Motor neuron (in vitro differentiated cells): ENCODE measurements around the gene CCL27. TPM values are rescaled to one million over a fixed set of nuclear protein-coding genes. Genes with fewer than 3 reads are reported as not detected.

ENCODE experiments used
- ATAC-seq, 8 experiments: fragments of 200-7000 bp; cut with Tn5 transposase; replicated peaks in 6 of 8; 2 replicates each; pipeline ENCODE4 v1.8.0; 2021; ENCODE audit warnings: mild to moderate bottlenecking in 8 of 8, moderate library complexity in 8 of 8
- H3K27ac ChIP-seq, 2 donors: fragments of 250-450 bp; sonication (Bioruptor Pico); 2 replicates each; pipeline ENCODE4 v1.9.0; 2021; ENCODE audit warnings: antibody characterized with exemption in 2 of 2, mild to moderate bottlenecking in 2 of 2, moderate library complexity in 1 of 2
- H3K4me1 ChIP-seq, 2 donors: fragments of 250-450 bp; sonication (Bioruptor Pico); replicated peaks in 1 of 2; 2 replicates each; pipeline ENCODE4 v1.6.1; 2021; ENCODE audit warnings: antibody characterized with exemption in 2 of 2, mild to moderate bottlenecking in 2 of 2, moderate library complexity in 1 of 2
- H3K4me3 ChIP-seq, 5 donors: fragments of 250-450 bp; sonication (Bioruptor Pico); 2 replicates each; pipeline ENCODE4 v1.9.0; 2021; ENCODE audit warnings: antibody characterized with exemption in 5 of 5, mild to moderate bottlenecking in 5 of 5, moderate library complexity in 4 of 5
- WGBS, 10 experiments: fragments of 450-650 bp; shearing (Covaris generic); methylation state at CpG; one replicate each; pipeline ENCODE4 v1.0.0; 2022; 5-methylcytosine and 5-hydroxymethylcytosine counted together
- in situ Hi-C, 9 experiments: fragments of 400-800 bp; cut with MboI; loops; one replicate each; pipeline ENCODE4 v1.15.0; 2021; ENCODE audit warnings: low sequenced_read_pairs in 9 of 9, low pct_unique_long_range_greater_than_20kb in 2 of 9; ENCODE audit not compliant: unreplicated experiment in 9 of 9
- total RNA-seq, 8 experiments: library from RNA; unstranded; fragments of 300-600 nt; gene quantifications; 2 replicates each; pipeline versions ENCODE4 v1.2.3 to v1.2.4, GENCODE V29; 2022

CCL27 gene
- total RNA-seq, 8 experiments from 2014 or later: 1.7 to 2.0 (median 1.8) TPM; not detected in 5

- Histone ChIP-seq H3K4me3 (peak within 1 kb of the TSS; percentile 43 to 81 (median 50)), H3K4me1 (peaks cover 10 to 14% of the 10 kb centered on the region in 2 donors), H3K27ac (peak within 1 kb of the TSS; percentile 17 to 31)
- peak; percentile 89 to 94 (median 91) for ATAC-seq
- in situ Hi-C loops: no loop called here
- WGBS, 10 experiments: 0 to 1% (median 0%) methylated on average over 1 to 14 of the region's 74 CpGs; no CpG with 5 or more reads in 6 of the 10 experiments
Measured at GRCh38 chr9:34637356-34638137, 24.9 kb downstream of the CCL27 start, which contains the start of gene SIGMAR1. Gene SIGMAR1 (minus strand): TSS chr9:34637787. CDS start chr9:34637697, 90 bp downstream.

GRCh38 chr9:34636791-34637355, 25.6 kb downstream of the CCL27 start:
- in situ Hi-C loops: no loop called here
- 0 to 17% (median 3%) methylated on average over 3 to 14 of the region's 23 CpGs; no CpG with 5 or more reads in 5 of the 10 experiments for WGBS, 10 experiments
- peak in 1 of 8 experiments; percentile 25 for ATAC-seq
- H3K4me1 ChIP-seq: peaks cover 10 to 14% of the 10 kb centered on the region in 2 donors
- H3K4me3 ChIP-seq: peak overlapping the region; percentile 43 to 81 (median 50)
- H3K27ac ChIP-seq: no peak overlapping the region

- Histone ChIP-seq H3K4me3 (no peak overlapping the region), H3K4me1 (peaks cover 10 to 14% of the 10 kb centered on the region in 2 donors), H3K27ac (no peak overlapping the region)
- 90 to 100% (median 97%) methylated on average over 1 to 6 of the region's 14 CpGs; no CpG with 5 or more reads in 5 of the 10 experiments for WGBS, 10 experiments
- in situ Hi-C loops: no loop called here
- ATAC-seq: no peak
Measured at GRCh38 chr9:34635556-34635955, 26.9 kb downstream of the CCL27 start.

GRCh38 chr9:34634551-34635248, 27.8 kb downstream of the CCL27 start:
- WGBS, 10 experiments: 20 to 100% (median 61%) methylated on average over 1 to 3 of the region's 3 CpGs; no CpG with 5 or more reads in 2 of the 10 experiments
- no peak for ATAC-seq
- peaks cover 10 to 14% of the 10 kb centered on the region in 2 donors for H3K4me1 ChIP-seq
- no peak overlapping the region for H3K27ac ChIP-seq
- in situ Hi-C loops: no loop called here
- H3K4me3 ChIP-seq: no peak overlapping the region

GRCh38 chr9:34633851-34634550, 28.5 kb downstream of the CCL27 start:
- peak in 6 of 8 experiments; percentile 4 to 21 (median 8) for ATAC-seq
- WGBS, 10 experiments: 0 to 60% (median 13%) methylated on average over 1 to 3 of the region's 3 CpGs; no CpG with 5 or more reads in 3 of the 10 experiments
- H3K27ac ChIP-seq: no peak overlapping the region
- in situ Hi-C loops: no loop called here
- H3K4me1 ChIP-seq: peaks cover 10 to 16% of the 10 kb centered on the region in 2 donors
- no peak overlapping the region for H3K4me3 ChIP-seq

GRCh38 chr9:34633166-34633565, 29.3 kb downstream of the CCL27 start:
- peaks cover 12% of the 10 kb centered on the region in 2 donors for H3K4me1 ChIP-seq
- in situ Hi-C loops: no loop called here
- H3K4me3 ChIP-seq: no peak overlapping the region
- 46 to 88% (median 52%) methylated on average over 1 to 4 of the region's 5 CpGs; no CpG with 5 or more reads in 4 of the 10 experiments for WGBS, 10 experiments
- ATAC-seq: no peak
- no peak overlapping the region for H3K27ac ChIP-seq

GRCh38 chr9:34630402-34631154, 31.9 kb downstream of the CCL27 start:
- Histone ChIP-seq H3K27ac (no peak overlapping the region), H3K4me1 (peaks cover 2 to 4% of the 10 kb centered on the region in 2 donors), H3K4me3 (no peak overlapping the region)
- ATAC-seq: peak in 2 of 8 experiments; percentile 20 to 23
- in situ Hi-C loops: no loop called here
- WGBS, 10 experiments: 12 to 71% (median 35%) methylated on average over 1 to 4 of the region's 5 CpGs; no CpG with 5 or more reads in 2 of the 10 experiments

- WGBS, 10 experiments: 0 to 69% (median 40%) methylated on average over 1 to 5 of the region's 5 CpGs; no CpG with 5 or more reads in 1 of the 10 experiments
- H3K4me3 ChIP-seq: no peak overlapping the region
- peaks cover 9 to 11% of the 10 kb centered on the region in 2 donors for H3K4me1 ChIP-seq
- H3K27ac ChIP-seq: no peak overlapping the region
- in situ Hi-C loops: no loop called here
- ATAC-seq: no peak
Measured at GRCh38 chr9:34629491-34629808, 33.0 kb downstream of the CCL27 start.

- ATAC-seq: peak; percentile 80 to 90 (median 84)
- peak within 1 kb of the TSS; percentile 15 to 37 (median 23) for H3K4me3 ChIP-seq
- peaks cover 13 to 17% of the 10 kb centered on the region in 2 donors for H3K4me1 ChIP-seq
- 0 to 13% (median 0%) methylated on average over 1 to 12 of the region's 69 CpGs; no CpG with 5 or more reads in 1 of the 10 experiments for WGBS, 10 experiments
- H3K27ac ChIP-seq: no peak within 1 kb of the TSS
- in situ Hi-C loops: no loop called here
Measured at GRCh38 chr9:34628656-34629490, 33.6 kb downstream of the CCL27 start, which contains the start of gene ARID3C. Gene ARID3C (minus strand): TSS chr9:34629066. CDS start chr9:34628014, 1,052 bp downstream.

- Histone ChIP-seq H3K4me3 (peak overlapping the region in 3 of 5 donors; percentile 23 to 37 (median 32)), H3K27ac (no peak overlapping the region), H3K4me1 (peaks cover 14 to 18% of the 10 kb centered on the region in 2 donors)
- in situ Hi-C loops: no loop called here
- WGBS, 10 experiments: 18 to 57% (median 43%) methylated on average over 4 to 12 of the region's 20 CpGs; no CpG with 5 or more reads in 1 of the 10 experiments
- ATAC-seq: no peak
Measured at GRCh38 chr9:34627716-34628655, 34.5 kb downstream of the CCL27 start.
